Keratinocyte (primary cell): Measurements from ENCODE around the gene MINDY4. TPM values are rescaled to one million over a fixed set of nuclear protein-coding genes. Genes with fewer than 3 reads are reported as not detected.

Experiments used
- DNase-seq: peaks from one replicate; pipeline ENCODE4 v3.0.0-alpha.2; 2011; ENCODE audit warnings: low read depth, missing footprints, low spot score
- FAIRE-seq: peaks from 2 replicates; lab custom pipeline; 2011; peaks lifted over from hg19 to GRCh38; lab: Jason Lieb, UNC
- H2AFZ ChIP-seq: 2 replicates; pipeline ENCODE4 v1.6.0; 2012; ENCODE audit warnings: low read length, control low read depth, inconsistent platforms; ENCODE audit not compliant: control insufficient read depth
- H3K27ac ChIP-seq: 2 replicates; pipeline ENCODE4 v1.5.1; 2011; ENCODE audit warnings: low read length; ENCODE audit not compliant: control insufficient read depth, insufficient read depth
- H3K27me3 ChIP-seq: 3 replicates; pipeline ENCODE4 v1.6.0; 2011; ENCODE audit warnings: low read length; ENCODE audit not compliant: control insufficient read depth, insufficient read depth; ENCODE audit errors: extremely low read depth
- H3K36me3 ChIP-seq, 2 experiments: 2 replicates in 1 of 2; 3 replicates in 1 of 2; pipeline ENCODE4 v1.5.1; 2011; ENCODE audit warnings: low read length in 2 of 2, mild to moderate bottlenecking in 1 of 2; ENCODE audit not compliant: control insufficient read depth in 2 of 2, insufficient read depth in 2 of 2; ENCODE audit errors: extremely low read depth in 1 of 2
- H3K4me1 ChIP-seq: 3 replicates; pipeline ENCODE4 v1.5.1; 2011; ENCODE audit warnings: low read length; ENCODE audit not compliant: control insufficient read depth, insufficient read depth; ENCODE audit errors: extremely low read depth
- H3K4me2 ChIP-seq: 3 replicates; pipeline ENCODE4 v1.6.0; 2011; ENCODE audit warnings: low read depth, low read length; ENCODE audit not compliant: control insufficient read depth, insufficient read depth; ENCODE audit errors: extremely low read depth
- H3K4me3 ChIP-seq, 3 experiments: fragments of 200-600 bp in 1 of 3; sonication (generic) in 1 of 3; 2 replicates in 2 of 3; 3 replicates in 1 of 3; pipeline ENCODE4 v1.5.1; 2011 to 2016; ENCODE audit warnings: low read length in 3 of 3, mild to moderate bottlenecking in 3 of 3, control low read depth in 2 of 3, inconsistent platforms in 1 of 3, low read depth in 1 of 3, mixed read lengths in 1 of 3, mixed run types in 1 of 3, moderate library complexity in 1 of 3; ENCODE audit not compliant: control insufficient read depth in 2 of 3, insufficient read depth in 2 of 3; ENCODE audit errors: extremely low read depth in 1 of 3
- H3K79me2 ChIP-seq: 2 replicates; pipeline ENCODE4 v1.6.0; 2012; ENCODE audit warnings: low read length; ENCODE audit not compliant: control insufficient read depth, insufficient read depth
- H3K9ac ChIP-seq: 3 replicates; pipeline ENCODE4 v1.6.0; 2011; ENCODE audit warnings: low read length; ENCODE audit not compliant: control insufficient read depth, insufficient read depth; ENCODE audit errors: extremely low read depth
- H3K9me1 ChIP-seq: 3 replicates; pipeline ENCODE4 v1.6.0; 2011; ENCODE audit warnings: low read length; ENCODE audit not compliant: control insufficient read depth, insufficient read depth; ENCODE audit errors: extremely low read depth
- H3K9me3 ChIP-seq: 2 replicates; pipeline ENCODE4 v1.5.1; 2012; ENCODE audit warnings: low read depth, low read length; ENCODE audit not compliant: control insufficient read depth
- H4K20me1 ChIP-seq: 3 replicates; pipeline ENCODE4 v1.6.0; 2011; ENCODE audit warnings: low read length; ENCODE audit not compliant: control insufficient read depth, insufficient read depth; ENCODE audit errors: extremely low read depth
- EZH2 ChIP-seq: IDR thresholded peaks from one replicate; pipeline ENCODE4 v1.6.1; 2012; ENCODE audit warnings: inconsistent platforms, mild to moderate bottlenecking, low read length, moderate library complexity
- dilution Hi-C: fragments of 300-500 bp; cut with MboI; formaldehyde crosslinking; loops from one replicate; pipeline ENCODE4 v1.7.0; 2020; ENCODE audit warnings: low sequenced_read_pairs; ENCODE audit not compliant: extremely low pct_ligation_motif_present
- polyA plus RNA-seq, 5 experiments: library from polyadenylated mRNA; depleted of rRNA in 3 of 5; stranded (reverse) in 3 of 5; stranded (forward) in 1 of 5; unstranded in 1 of 5; fragments of >200 nt; gene quantifications; 1 replicate in 1 of 5; 2 replicates in 3 of 5; 3 replicates in 1 of 5; pipeline versions ENCODE4 v1.2.1 to v1.2.3, GENCODE V29; 2011 to 2012; ENCODE audit warnings: missing spikeins in 2 of 5, low read depth in 1 of 5, low replicate concordance in 1 of 5
- TF ChIP-seq, protein P1 (sequence below), 3 experiments: IDR thresholded peaks in 1 of 3; conservative IDR thresholded peaks in 1 of 3; optimal IDR thresholded peaks in 1 of 3; 2 replicates in 2 of 3; 3 replicates in 1 of 3; pipeline versions ENCODE3 to v1.5.1; 2011; ENCODE audit warnings: low read length in 3 of 3, mild to moderate bottlenecking in 3 of 3, moderate library complexity in 2 of 3, control low read depth in 1 of 3, inconsistent platforms in 1 of 3; ENCODE audit not compliant: insufficient read depth in 2 of 3; ENCODE audit errors: extremely low read depth in 1 of 3

The MINDY4 gene
- polyA plus RNA-seq, 1 donor (not counting 4 experiments of a cell fraction or from before 2014, with no cell fraction given) = 1.5 TPM

DNA sequence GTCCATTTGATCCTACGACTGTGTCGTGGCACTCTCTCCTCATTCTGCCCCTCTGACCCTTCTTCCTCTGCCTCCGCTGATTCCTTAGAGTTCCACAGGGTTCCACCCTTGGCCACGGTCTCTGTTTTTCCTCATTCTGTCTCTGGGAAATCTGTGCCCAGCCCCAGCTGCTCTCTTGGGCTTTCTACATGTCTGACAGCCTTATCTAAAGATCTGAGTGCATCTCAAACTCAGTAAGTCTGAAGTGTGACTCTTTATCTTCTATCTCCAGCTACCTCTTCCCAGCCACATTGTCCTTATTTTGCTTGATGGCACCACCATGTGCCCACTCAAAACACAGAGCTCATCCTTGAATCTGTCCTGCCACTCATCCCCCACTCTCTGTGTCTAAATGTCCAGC, 78.3 kb downstream of the MINDY4 start:
- Histone ChIP-seq H3K27me3 (no peaks in the 10 kb centered on the region), H3K4me1 (peaks cover 16% of the 10 kb centered on the region), H3K9me3 (no peaks in the 10 kb centered on the region), H3K4me2 (no peak overlapping the region), H3K79me2 (no peaks in the 10 kb centered on the region), H4K20me1 (no peaks in the 10 kb centered on the region), H2AFZ (no peak overlapping the region), H3K27ac (no peak overlapping the region), H3K9ac (no peak overlapping the region), H3K4me3 (no peak overlapping the region), H3K9me1 (no peaks in the 10 kb centered on the region), H3K36me3 (no peaks in the 10 kb centered on the region)
- FAIRE-seq = no peak
- dilution Hi-C loops = no loop called here
- no peak for TF ChIP-seq EZH2
- TF ChIP-seq, protein P1, sequence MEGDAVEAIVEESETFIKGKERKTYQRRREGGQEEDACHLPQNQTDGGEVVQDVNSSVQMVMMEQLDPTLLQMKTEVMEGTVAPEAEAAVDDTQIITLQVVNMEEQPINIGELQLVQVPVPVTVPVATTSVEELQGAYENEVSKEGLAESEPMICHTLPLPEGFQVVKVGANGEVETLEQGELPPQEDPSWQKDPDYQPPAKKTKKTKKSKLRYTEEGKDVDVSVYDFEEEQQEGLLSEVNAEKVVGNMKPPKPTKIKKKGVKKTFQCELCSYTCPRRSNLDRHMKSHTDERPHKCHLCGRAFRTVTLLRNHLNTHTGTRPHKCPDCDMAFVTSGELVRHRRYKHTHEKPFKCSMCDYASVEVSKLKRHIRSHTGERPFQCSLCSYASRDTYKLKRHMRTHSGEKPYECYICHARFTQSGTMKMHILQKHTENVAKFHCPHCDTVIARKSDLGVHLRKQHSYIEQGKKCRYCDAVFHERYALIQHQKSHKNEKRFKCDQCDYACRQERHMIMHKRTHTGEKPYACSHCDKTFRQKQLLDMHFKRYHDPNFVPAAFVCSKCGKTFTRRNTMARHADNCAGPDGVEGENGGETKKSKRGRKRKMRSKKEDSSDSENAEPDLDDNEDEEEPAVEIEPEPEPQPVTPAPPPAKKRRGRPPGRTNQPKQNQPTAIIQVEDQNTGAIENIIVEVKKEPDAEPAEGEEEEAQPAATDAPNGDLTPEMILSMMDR (optimal IDR thresholded peaks at IDR 0.05 in 1 of 3, IDR thresholded peaks at IDR 0.05 in 1 of 3, conservative IDR thresholded peaks at IDR 0.05 in 1 of 3; ENCODE audit: extremely low read depth in 1 of 3, insufficient read depth in 2 of 3, low read length in 3 of 3) = no peak
- no peak for DNase-seq

DNA sequence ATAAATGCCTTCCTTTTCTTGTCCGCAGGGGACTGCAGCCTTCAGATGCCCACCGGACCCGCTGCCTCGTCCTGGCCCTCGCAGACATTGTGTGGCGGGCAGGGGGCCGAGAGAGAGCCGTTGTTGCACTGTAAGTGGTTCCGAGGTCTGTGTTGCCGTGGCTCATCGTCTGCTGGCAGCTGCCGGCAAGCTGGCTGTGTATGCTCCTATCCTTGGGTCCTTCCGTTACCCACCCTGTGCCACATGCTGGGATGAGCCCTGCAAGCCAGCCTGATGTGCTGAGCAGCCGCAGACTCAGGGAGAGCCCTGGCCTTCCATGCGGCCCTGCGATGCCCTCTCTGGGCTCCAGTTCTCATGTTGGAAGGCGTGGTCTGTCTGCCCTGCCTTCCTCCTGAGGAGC, 79.2 kb downstream of the MINDY4 start:
- Histone ChIP-seq H3K9me1 (no peaks in the 10 kb centered on the region), H2AFZ (no peak overlapping the region), H3K27me3 (no peaks in the 10 kb centered on the region), H3K4me3 (no peak overlapping the region), H3K9me3 (no peaks in the 10 kb centered on the region), H3K4me1 (peaks cover 16% of the 10 kb centered on the region), H3K79me2 (no peaks in the 10 kb centered on the region), H3K27ac (no peak overlapping the region), H3K9ac (no peak overlapping the region), H3K4me2 (no peak overlapping the region), H3K36me3 (no peaks in the 10 kb centered on the region), H4K20me1 (no peaks in the 10 kb centered on the region)
- dilution Hi-C loops = no loop called here
- no peak for FAIRE-seq
- DNase-seq = no peak
- TF ChIP-seq, protein P1 (optimal IDR thresholded peaks at IDR 0.05 in 1 of 3, IDR thresholded peaks at IDR 0.05 in 1 of 3, conservative IDR thresholded peaks at IDR 0.05 in 1 of 3; ENCODE audit: extremely low read depth in 1 of 3, insufficient read depth in 2 of 3, low read length in 3 of 3) = no peak
- no peak for TF ChIP-seq EZH2
